ENCODE measurements around the gene WDR7. TPM values are rescaled to one million over a fixed set of nuclear protein-coding genes. Genes with fewer than 3 reads are reported as not detected.

Gene WDR7
- total RNA-seq, 1 donor from 2014 or later, result 13.5 TPM

GRCh38 chr18:56836173-56836572 is 185.0 kb downstream of the WDR7 start:
- no peak for DNase-seq (ENCODE audit: low spot score in 2 of 2)
- no peak for TF ChIP-seq CTCF (IDR thresholded peaks at IDR 0.05)
- Histone ChIP-seq H3K4me1 (no peaks in the 10 kb centered on the region), H3K4me3 (no peak overlapping the region), H3K36me3 (no peaks in the 10 kb centered on the region), H3K9me3 (no peaks in the 10 kb centered on the region), H3K27me3 (no peaks in the 10 kb centered on the region), H3K27ac (no peak overlapping the region)
- intact Hi-C loops (cut with DNase I), result no loop called here

DNA sequence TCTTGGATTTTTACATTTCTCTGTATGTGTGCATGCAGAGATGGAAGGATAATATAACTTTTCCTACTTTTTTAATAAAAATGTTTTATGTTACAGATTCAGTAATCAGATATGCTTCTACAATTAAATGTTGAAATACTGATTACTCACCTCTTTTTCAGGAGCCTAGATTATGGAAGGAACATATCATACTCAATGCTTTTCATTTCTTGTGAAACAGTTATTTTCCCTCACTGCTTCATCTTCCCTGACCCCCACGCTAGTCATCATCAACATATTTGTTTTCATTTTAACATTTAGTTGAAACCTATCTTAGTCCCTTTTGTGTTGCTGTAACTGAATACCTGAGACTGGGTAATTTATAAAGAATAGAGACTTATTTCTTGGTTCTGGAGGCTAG is 190.7 kb downstream of the WDR7 start:
- Histone ChIP-seq H3K9me3 (no peaks in the 10 kb centered on the region), H3K27ac (no peak overlapping the region), H3K4me3 (no peak overlapping the region), H3K4me1 (no peaks in the 10 kb centered on the region), H3K27me3 (no peaks in the 10 kb centered on the region), H3K36me3 (no peaks in the 10 kb centered on the region)
- TF ChIP-seq CTCF (IDR thresholded peaks at IDR 0.05), result no peak
- no peak for DNase-seq (ENCODE audit: low spot score in 2 of 2)
- intact Hi-C loops (cut with DNase I), result no loop called here

- no peak for DNase-seq (ENCODE audit: low spot score in 2 of 2)
- Histone ChIP-seq H3K27me3 (no peaks in the 10 kb centered on the region), H3K27ac (no peak overlapping the region), H3K4me1 (no peaks in the 10 kb centered on the region), H3K36me3 (peaks cover 0 to 3% of the 10 kb centered on the region in 2 donors), H3K4me3 (no peak overlapping the region), H3K9me3 (no peaks in the 10 kb centered on the region)
- intact Hi-C loops (cut with DNase I), result no loop called here
- TF ChIP-seq CTCF (IDR thresholded peaks at IDR 0.05), result no peak
Observed at GRCh38 chr18:56843241-56843640, 192.1 kb downstream of the WDR7 start.

DNA sequence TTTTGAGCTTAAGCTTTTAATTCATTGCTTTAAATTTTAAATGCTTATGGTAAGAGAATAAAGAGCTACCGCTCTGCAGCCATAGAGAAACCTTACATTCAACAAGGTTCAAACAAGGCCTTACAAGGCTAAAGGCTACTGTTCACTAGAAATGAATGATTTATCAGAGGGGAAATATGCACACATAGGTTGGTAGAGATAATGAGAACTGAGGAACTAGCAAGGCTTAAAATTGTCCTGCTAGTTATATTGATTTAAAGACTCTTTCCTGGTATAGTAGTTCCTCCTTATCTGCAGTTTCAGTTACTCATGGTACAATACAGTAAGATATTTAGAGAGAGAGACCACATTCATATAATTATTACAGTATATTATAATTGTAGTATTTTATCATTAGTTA is 193.4 kb downstream of the WDR7 start:
- peaks cover 0 to 3% of the 10 kb centered on the region in 2 donors for H3K36me3 ChIP-seq
- no peak for TF ChIP-seq CTCF (IDR thresholded peaks at IDR 0.05)
- intact Hi-C loops (cut with DNase I), result no loop called here
- H3K4me3 ChIP-seq, result no peak overlapping the region
- no peak overlapping the region for H3K27ac ChIP-seq
- DNase-seq (ENCODE audit: low spot score in 2 of 2), result no peak
- no peaks in the 10 kb centered on the region for H3K9me3 ChIP-seq
- no peaks in the 10 kb centered on the region for H3K4me1 ChIP-seq
- no peaks in the 10 kb centered on the region for H3K27me3 ChIP-seq

GRCh38 chr18:56851774-56852173 is 200.6 kb downstream of the WDR7 start:
- no peak overlapping the region for H3K4me3 ChIP-seq
- peaks cover 0 to 3% of the 10 kb centered on the region in 2 donors for H3K36me3 ChIP-seq
- no peak for DNase-seq (ENCODE audit: low spot score in 2 of 2)
- no peak overlapping the region for H3K27ac ChIP-seq
- intact Hi-C loops (cut with DNase I), result no loop called here
- H3K4me1 ChIP-seq, result no peaks in the 10 kb centered on the region
- H3K9me3 ChIP-seq, result no peaks in the 10 kb centered on the region
- no peak for TF ChIP-seq CTCF (IDR thresholded peaks at IDR 0.05)
- no peaks in the 10 kb centered on the region for H3K27me3 ChIP-seq

DNA sequence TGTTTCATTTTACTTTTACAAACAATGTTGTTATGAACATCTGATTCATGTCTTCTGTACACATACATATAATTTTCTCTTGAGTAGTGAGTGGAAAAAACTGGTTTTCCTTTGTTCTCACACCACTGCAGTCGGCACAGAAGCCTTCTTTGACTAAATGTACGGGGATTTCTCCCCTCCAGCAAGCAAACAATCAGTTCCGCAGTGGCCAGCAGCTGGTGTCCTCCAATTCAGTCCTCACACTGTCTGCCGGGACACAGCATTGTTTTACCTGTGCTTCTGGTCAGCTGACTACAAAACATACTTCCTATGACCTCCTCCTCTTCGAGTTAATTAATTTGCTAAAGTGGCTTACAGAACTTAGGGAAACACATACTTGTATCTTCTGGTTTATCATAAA is 202.8 kb downstream of the WDR7 start:
- H3K4me1 ChIP-seq, result no peaks in the 10 kb centered on the region
- no peak for DNase-seq (ENCODE audit: low spot score in 2 of 2)
- no peaks in the 10 kb centered on the region for H3K9me3 ChIP-seq
- intact Hi-C loops (cut with DNase I), result no loop called here
- H3K4me3 ChIP-seq, result no peak overlapping the region
- TF ChIP-seq CTCF (IDR thresholded peaks at IDR 0.05), result no peak
- H3K36me3 ChIP-seq, result no peaks in the 10 kb centered on the region
- H3K27ac ChIP-seq, result no peak overlapping the region
- H3K27me3 ChIP-seq, result no peaks in the 10 kb centered on the region

All from ascending aorta (tissue), 2 donors.